ENCODE measurements around the gene NFKBIZ. TPM values are rescaled to one million over a fixed set of nuclear protein-coding genes. Genes with fewer than 3 reads are reported as not detected.
A peak's percentile ranks its signal among the peaks of the same experiment; 100 is the strongest.
"Not testable (repeated sequence)": the region's sequence is repeated elsewhere in the genome, so short reads cannot be mapped to it uniquely, and the experiment has no call there.

Gene NFKBIZ
- total RNA-seq, 1 donor from 2014 or later, result 349 TPM

- DNase-seq (ENCODE audit: low spot score in 2 of 2), result no peak
- H3K4me3 ChIP-seq, result no peak overlapping the region
- H3K36me3 ChIP-seq, result no peaks in the 10 kb centered on the region
- H3K27me3 ChIP-seq, result no peaks in the 10 kb centered on the region
- intact Hi-C loops (cut with DNase I), result no loop called here
- TF ChIP-seq CTCF (IDR thresholded peaks at IDR 0.05), result no peak
- H3K27ac ChIP-seq, result no peak overlapping the region
- no peaks in the 10 kb centered on the region for H3K9me3 ChIP-seq
- H3K4me1 ChIP-seq, result no peaks in the 10 kb centered on the region
These were observed 35.5 kb downstream of the NFKBIZ start for GRCh38 chr3:101884776-101885175.

- not testable (repeated sequence) for H3K27ac ChIP-seq
These were observed 36.3 kb downstream of the NFKBIZ start for GRCh38 chr3:101885584-101885983.

GRCh38 chr3:101886626-101887025, 37.3 kb downstream of the NFKBIZ start:
- H3K36me3 ChIP-seq, result no peaks in the 10 kb centered on the region
- H3K27ac ChIP-seq, result no peak overlapping the region
- TF ChIP-seq CTCF (IDR thresholded peaks at IDR 0.05), result no peak
- peaks cover 0 to 7% of the 10 kb centered on the region in 2 donors for H3K4me1 ChIP-seq
- H3K9me3 ChIP-seq, result no peaks in the 10 kb centered on the region
- no peak overlapping the region for H3K4me3 ChIP-seq
- DNase-seq (ENCODE audit: low spot score in 2 of 2), result no peak
- no peaks in the 10 kb centered on the region for H3K27me3 ChIP-seq
- intact Hi-C loops (cut with DNase I), result no loop called here

More at GRCh38 chr3:101885584-101885983, 36.3 kb downstream of the NFKBIZ start:
- intact Hi-C loops (cut with DNase I); H3K36me3 ChIP-seq; DNase-seq (ENCODE audit: low spot score in 2 of 2); H3K27me3 ChIP-seq; H3K9me3 ChIP-seq; H3K4me1 ChIP-seq; H3K4me3 ChIP-seq: not testable (repeated sequence)

- intact Hi-C loops (cut with DNase I), result no loop called here
- Histone ChIP-seq H3K27ac (peak overlapping the region in 1 of 2 donors; percentile 30), H3K4me3 (no peak overlapping the region), H3K27me3 (no peaks in the 10 kb centered on the region), H3K36me3 (no peaks in the 10 kb centered on the region), H3K9me3 (no peaks in the 10 kb centered on the region), H3K4me1 (peaks cover 0 to 7% of the 10 kb centered on the region in 2 donors)
- no peak for DNase-seq (ENCODE audit: low spot score in 2 of 2)
- no peak for TF ChIP-seq CTCF (IDR thresholded peaks at IDR 0.05)
These were observed 39.3 kb downstream of the NFKBIZ start for GRCh38 chr3:101888653-101889052.

GRCh38 chr3:101890716-101891115, 41.4 kb downstream of the NFKBIZ start:
- no peak for DNase-seq (ENCODE audit: low spot score in 2 of 2)
- TF ChIP-seq CTCF (IDR thresholded peaks at IDR 0.05), result no peak
- intact Hi-C loops (cut with DNase I), result no loop called here
- Histone ChIP-seq H3K27ac (peak overlapping the region; percentile 3 to 4), H3K36me3 (no peaks in the 10 kb centered on the region), H3K4me3 (no peak overlapping the region), H3K9me3 (no peaks in the 10 kb centered on the region), H3K4me1 (peaks cover 0 to 7% of the 10 kb centered on the region in 2 donors), H3K27me3 (no peaks in the 10 kb centered on the region)

- no peak for TF ChIP-seq CTCF (IDR thresholded peaks at IDR 0.05)
- Histone ChIP-seq H3K27me3 (no peaks in the 10 kb centered on the region), H3K27ac (no peak overlapping the region), H3K4me3 (no peak overlapping the region), H3K36me3 (no peaks in the 10 kb centered on the region), H3K4me1 (peaks cover 0 to 7% of the 10 kb centered on the region in 2 donors), H3K9me3 (no peaks in the 10 kb centered on the region)
- no peak for DNase-seq (ENCODE audit: low spot score in 2 of 2)
- intact Hi-C loops (cut with DNase I), result no loop called here
These were observed 43.3 kb downstream of the NFKBIZ start for GRCh38 chr3:101892648-101893047.

Data from ascending aorta (tissue), 2 donors.